Endothelial cell (in vitro differentiated cells): ENCODE results near the gene HHAT. TPM values are rescaled to one million over a fixed set of nuclear protein-coding genes. Genes with fewer than 3 reads are reported as not detected.

ENCODE experiments used
- DNase-seq: peaks from one replicate; pipeline ENCODE4 v3.0.0; 2021; ENCODE audit warnings: low spot score
- H3K27ac Mint-ChIP-seq: one replicate; pipeline ENCODE4 v1.8.0; 2021; ENCODE audit warnings: mixed read lengths, inconsistent platforms; ENCODE audit not compliant: unreplicated experiment
- H3K27me3 Mint-ChIP-seq: one replicate; pipeline ENCODE4 v1.8.0; 2021; ENCODE audit warnings: mild to moderate bottlenecking, moderate library complexity, mixed read lengths, inconsistent platforms; ENCODE audit not compliant: unreplicated experiment
- H3K36me3 Mint-ChIP-seq: one replicate; pipeline ENCODE4 v1.8.0; 2021; ENCODE audit warnings: mild to moderate bottlenecking, low read depth, mixed read lengths, inconsistent platforms; ENCODE audit not compliant: unreplicated experiment
- H3K4me1 Mint-ChIP-seq: one replicate; pipeline ENCODE4 v1.8.0; 2021; ENCODE audit warnings: mild to moderate bottlenecking, mixed read lengths, inconsistent platforms; ENCODE audit not compliant: unreplicated experiment
- H3K4me3 Mint-ChIP-seq: one replicate; pipeline ENCODE4 v1.8.0; 2021; ENCODE audit warnings: mild to moderate bottlenecking, mixed read lengths, inconsistent platforms; ENCODE audit not compliant: unreplicated experiment
- H3K9me3 Mint-ChIP-seq: one replicate; pipeline ENCODE4 v1.8.0; 2021; ENCODE audit warnings: mixed read lengths, inconsistent platforms; ENCODE audit not compliant: unreplicated experiment
- CTCF ChIP-seq: fragments of 200-600 bp; sonication (generic); IDR thresholded peaks from one replicate; pipeline ENCODE4 v1.5.0; 2021; ENCODE audit warnings: antibody characterized with exemption; ENCODE audit not compliant: unreplicated experiment
- total RNA-seq: library from RNA; stranded (reverse); fragmentation: NEBNext Ultra II Directional; extraction: Animal tissue kit (Norgen Biotek cat#: 25700); gene quantifications from one replicate; pipeline ENCODE4 v1.2.1, GENCODE V29; 2021; ENCODE audit not compliant: unreplicated experiment

HHAT gene
- total RNA-seq, 1 donor from 2014 or later, result 6.0 TPM

GRCh38 chr1:210677533-210677932 is 348.8 kb downstream of the HHAT start:
- H3K36me3 Mint-ChIP-seq, result no peaks in the 10 kb centered on the region
- TF ChIP-seq CTCF, result no peak
- H3K27ac Mint-ChIP-seq, result no peak overlapping the region
- no peak overlapping the region for H3K4me3 Mint-ChIP-seq
- DNase-seq, result no peak
- no peaks in the 10 kb centered on the region for H3K27me3 Mint-ChIP-seq
- H3K4me1 Mint-ChIP-seq, result no peaks in the 10 kb centered on the region
- H3K9me3 Mint-ChIP-seq, result no peaks in the 10 kb centered on the region

- no peak for DNase-seq
- Mint-ChIP-seq H3K36me3 (no peaks in the 10 kb centered on the region), H3K27ac (no peak overlapping the region), H3K4me3 (no peak overlapping the region), H3K27me3 (no peaks in the 10 kb centered on the region), H3K9me3 (no peaks in the 10 kb centered on the region), H3K4me1 (no peaks in the 10 kb centered on the region)
- no peak for TF ChIP-seq CTCF
Observed at GRCh38 chr1:210678306-210678705, 349.6 kb downstream of the HHAT start.

DNA sequence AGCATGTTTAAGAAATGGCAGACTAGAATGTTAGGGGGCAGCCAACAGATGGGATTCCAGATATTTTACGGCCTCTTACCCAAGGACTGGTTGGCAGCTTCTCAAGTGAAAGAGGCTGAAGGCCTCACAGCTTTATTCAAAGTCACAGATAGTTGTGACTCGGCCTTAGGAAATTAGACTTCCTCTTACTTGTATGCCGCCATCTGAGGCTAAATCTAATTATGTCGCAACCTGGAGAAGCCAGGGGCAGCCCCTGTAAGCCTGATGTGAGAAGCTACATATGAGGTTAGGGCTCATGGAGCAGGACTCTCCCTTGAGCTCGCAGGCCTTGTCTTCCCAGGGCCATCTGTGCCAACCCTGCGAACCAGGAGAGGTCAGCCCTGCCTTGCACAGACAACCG is 352.5 kb downstream of the HHAT start:
- Mint-ChIP-seq H3K27ac (no peak overlapping the region), H3K4me1 (no peaks in the 10 kb centered on the region), H3K4me3 (no peak overlapping the region), H3K27me3 (no peaks in the 10 kb centered on the region), H3K9me3 (no peaks in the 10 kb centered on the region), H3K36me3 (no peaks in the 10 kb centered on the region)
- DNase-seq, result no peak
- TF ChIP-seq CTCF, result no peak

- H3K9me3 Mint-ChIP-seq, result no peaks in the 10 kb centered on the region
- no peaks in the 10 kb centered on the region for H3K27me3 Mint-ChIP-seq
- DNase-seq, result no peak
- no peak overlapping the region for H3K4me3 Mint-ChIP-seq
- no peaks in the 10 kb centered on the region for H3K36me3 Mint-ChIP-seq
- no peaks in the 10 kb centered on the region for H3K4me1 Mint-ChIP-seq
- TF ChIP-seq CTCF, result no peak
- H3K27ac Mint-ChIP-seq, result no peak overlapping the region
Observed at GRCh38 chr1:210683403-210684047, 354.8 kb downstream of the HHAT start.

DNA sequence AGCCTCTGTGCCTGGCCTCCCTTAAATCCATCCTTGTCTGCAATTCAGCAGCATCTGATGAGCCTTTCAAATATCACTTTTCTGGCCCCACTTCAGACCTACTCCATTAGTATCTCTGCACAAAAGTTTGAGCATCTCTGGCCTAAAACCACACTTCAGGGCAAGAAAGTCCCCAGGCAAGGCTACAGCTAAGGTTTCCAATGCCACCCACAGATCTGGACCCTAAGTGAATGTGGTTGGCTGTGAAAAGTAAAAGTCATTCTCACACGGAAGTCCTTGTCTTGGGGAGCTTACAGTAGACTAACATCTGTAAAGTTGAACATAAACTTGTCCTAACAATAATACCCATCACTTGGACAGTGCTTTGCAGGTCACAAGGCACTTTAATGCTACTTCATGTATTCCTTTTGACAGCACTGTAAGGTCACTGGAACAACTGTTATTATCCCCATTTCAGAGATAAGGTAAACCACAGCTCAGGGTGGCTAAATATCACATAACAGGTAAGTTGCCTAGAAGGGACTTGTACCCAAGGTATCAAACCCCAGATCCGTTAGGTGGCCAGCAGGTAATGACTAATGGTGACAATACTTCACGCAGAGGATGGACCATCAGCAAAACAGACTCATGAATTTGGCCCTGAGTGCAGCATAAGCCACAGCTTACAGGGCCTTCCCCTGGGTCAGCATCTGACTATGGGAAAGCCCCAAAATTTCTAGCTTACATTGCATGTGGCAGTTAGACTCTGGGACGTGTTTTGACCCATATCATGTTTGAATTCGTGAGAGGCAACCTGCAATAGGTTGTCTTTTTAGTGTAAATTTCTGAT is 356.0 kb downstream of the HHAT start:
- Mint-ChIP-seq H3K27me3 (peaks cover 1% of the 10 kb centered on the region), H3K36me3 (no peaks in the 10 kb centered on the region), H3K9me3 (no peaks in the 10 kb centered on the region), H3K27ac (no peak overlapping the region), H3K4me1 (no peaks in the 10 kb centered on the region), H3K4me3 (no peak overlapping the region)
- DNase-seq, result no peak
- TF ChIP-seq CTCF, result no peak
